ENCODE results near the gene MCTP1.
A peak's percentile ranks its signal among the peaks of the same experiment; 100 is the strongest.

Gene MCTP1

DNA sequence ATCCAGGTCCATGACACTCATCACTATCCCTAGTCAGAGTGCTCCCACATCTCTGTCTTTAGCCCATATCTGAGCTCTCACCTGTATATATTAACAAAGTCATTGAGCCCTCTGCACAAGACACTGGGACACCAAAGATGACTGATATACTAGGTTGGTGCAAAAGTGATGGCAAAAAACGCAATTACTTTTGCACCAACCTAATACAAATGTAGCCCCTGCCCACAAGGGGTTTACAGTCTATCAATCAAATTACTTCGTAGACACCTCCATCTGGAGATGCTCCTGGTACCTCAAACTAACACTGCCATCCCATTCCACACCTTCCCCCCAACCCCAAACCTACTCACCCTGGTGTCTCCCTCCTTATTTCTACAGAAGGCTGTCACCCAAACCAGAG is 194.1 kb downstream of the MCTP1 start:
- Histone ChIP-seq H3K36me3 (replicated peaks; ENCODE audit: low read depth, low read length) (no peaks in the 10 kb centered on the region), H3K27me3 (ENCODE audit: low read depth, low read length) (no peaks in the 10 kb centered on the region), H3K79me2 (ENCODE audit: low read length) (no peaks in the 10 kb centered on the region), H4K20me1 (ENCODE audit: insufficient read depth, low read length) (no peaks in the 10 kb centered on the region), H3K4me1 (ENCODE audit: low read length) (peaks cover 23% of the 10 kb centered on the region), H3K27ac (ENCODE audit: low read length) (no peak overlapping the region), H3K9me3 (ENCODE audit: insufficient read depth, low read length) (no peaks in the 10 kb centered on the region), H3K9ac (ENCODE audit: low read length) (no peak overlapping the region), H3K4me3 (ENCODE audit: low read length) (no peak overlapping the region), H3K4me2 (ENCODE audit: low read length) (no peak overlapping the region), H2AFZ (ENCODE audit: low read depth, low read length) (no peak overlapping the region)
- TF ChIP-seq EZH2phosphoT487 (IDR thresholded peaks at IDR 0.05; ENCODE audit: low read depth) (no peak), CTCF (IDR thresholded peaks at IDR 0.05; ENCODE audit: low read depth, low read length) (no peak)

- Histone ChIP-seq H3K27ac (ENCODE audit: low read length) (peak overlapping the region; percentile 33; the same call in 1 of the 2 replicates), H3K4me2 (ENCODE audit: low read length) (peak overlapping the region; percentile 77), H3K9ac (ENCODE audit: low read length) (peak overlapping the region; percentile 16; the same call in 1 of the 2 replicates)
Observed at GRCh38 chr5:95087816-95088317, 197.0 kb downstream of the MCTP1 start.

DNA sequence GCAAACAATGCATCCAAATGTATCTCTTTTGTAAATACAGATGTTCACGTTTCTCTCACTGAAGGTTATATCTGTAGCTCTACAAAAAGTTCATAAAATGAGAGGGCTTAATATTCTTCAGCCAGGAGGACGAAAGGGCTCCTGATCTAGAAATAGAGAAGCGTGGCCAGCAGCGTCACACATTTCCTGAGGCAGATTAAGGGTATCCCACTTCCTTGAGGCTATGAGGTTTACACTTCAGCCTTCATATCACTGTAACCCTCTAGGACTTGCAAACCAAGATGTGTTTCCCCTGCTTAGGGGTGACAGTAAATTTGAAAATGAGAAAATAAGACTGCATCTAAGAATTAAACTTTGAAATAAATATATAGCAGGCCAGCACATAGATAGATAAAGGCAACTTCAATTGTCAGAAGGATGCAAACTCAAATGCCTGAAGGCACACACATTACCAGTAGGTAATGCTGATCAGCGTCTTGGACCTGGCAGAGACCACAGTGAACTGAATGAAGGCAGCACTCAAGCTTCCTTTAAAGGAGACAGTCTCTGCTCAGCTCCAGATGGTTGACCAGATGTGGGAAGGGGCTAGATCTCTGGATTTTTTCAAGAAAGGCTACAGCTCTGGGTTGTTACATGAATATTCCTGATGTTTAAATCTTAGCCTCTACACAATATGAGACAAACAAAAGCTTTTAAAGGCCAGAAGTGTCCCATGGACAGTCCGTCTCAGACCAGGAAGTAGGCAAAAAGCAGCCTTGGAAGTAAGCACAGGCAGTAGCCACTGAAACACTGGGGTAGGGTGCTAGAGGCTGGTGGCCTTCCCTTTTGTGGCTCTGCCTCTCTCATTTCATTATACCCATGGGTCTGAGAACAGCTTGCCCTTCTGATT is 197.7 kb downstream of the MCTP1 start:
- no peak for TF ChIP-seq EZH2phosphoT487 (IDR thresholded peaks at IDR 0.05; ENCODE audit: low read depth)
- TF ChIP-seq CTCF (IDR thresholded peaks at IDR 0.05; ENCODE audit: low read depth, low read length), result no peak

More at GRCh38 chr5:95087816-95088317, 197.0 kb downstream of the MCTP1 start:
- Histone ChIP-seq H3K4me1 (ENCODE audit: low read length) (peaks cover 23% of the 10 kb centered on the region), H3K4me3 (ENCODE audit: low read length) (peak overlapping the region; percentile 47), H3K27me3 (ENCODE audit: low read depth, low read length) (no peaks in the 10 kb centered on the region), H3K79me2 (ENCODE audit: low read length) (no peaks in the 10 kb centered on the region), H2AFZ (ENCODE audit: low read depth, low read length) (peak overlapping the region; percentile 71; the same call in 1 of the 2 replicates), H3K9me3 (ENCODE audit: insufficient read depth, low read length) (no peaks in the 10 kb centered on the region), H3K36me3 (replicated peaks; ENCODE audit: low read depth, low read length) (no peaks in the 10 kb centered on the region), H4K20me1 (ENCODE audit: insufficient read depth, low read length) (no peaks in the 10 kb centered on the region)
- TF ChIP-seq CTCF (IDR thresholded peaks at IDR 0.05; ENCODE audit: low read depth, low read length) (no peak), EZH2phosphoT487 (IDR thresholded peaks at IDR 0.05; ENCODE audit: low read depth) (no peak)

DNA sequence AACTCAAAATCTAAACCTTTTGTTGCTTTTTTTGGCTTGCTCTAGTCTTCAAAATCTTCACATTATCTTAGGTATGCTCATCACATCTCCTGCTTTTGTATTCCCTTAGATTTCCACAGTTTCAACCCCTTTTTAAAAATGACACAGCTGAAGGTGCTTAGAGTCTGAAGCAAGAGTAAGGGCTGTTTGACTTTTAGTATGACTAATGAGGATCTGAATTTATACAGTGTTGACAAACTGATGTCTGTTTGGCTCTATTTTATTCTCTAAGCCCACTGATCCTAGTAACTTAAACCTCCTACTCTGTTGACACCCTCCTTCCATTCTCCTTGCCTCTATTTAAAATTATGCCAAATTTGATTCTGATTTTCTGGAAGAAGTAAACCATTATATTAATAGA is 200.1 kb downstream of the MCTP1 start:
- TF ChIP-seq EZH2phosphoT487 (IDR thresholded peaks at IDR 0.05; ENCODE audit: low read depth), result no peak
- no peak for TF ChIP-seq CTCF (IDR thresholded peaks at IDR 0.05; ENCODE audit: low read depth, low read length)
- Histone ChIP-seq H3K4me1 (ENCODE audit: low read length) (peaks cover 33% of the 10 kb centered on the region), H3K4me2 (ENCODE audit: low read length) (no peak overlapping the region), H2AFZ (ENCODE audit: low read depth, low read length) (no peak overlapping the region), H3K4me3 (ENCODE audit: low read length) (no peak overlapping the region), H3K27me3 (ENCODE audit: low read depth, low read length) (no peaks in the 10 kb centered on the region), H3K9ac (ENCODE audit: low read length) (no peak overlapping the region), H4K20me1 (ENCODE audit: insufficient read depth, low read length) (no peaks in the 10 kb centered on the region), H3K36me3 (replicated peaks; ENCODE audit: low read depth, low read length) (no peaks in the 10 kb centered on the region), H3K27ac (ENCODE audit: low read length) (no peak overlapping the region), H3K79me2 (ENCODE audit: low read length) (no peaks in the 10 kb centered on the region), H3K9me3 (ENCODE audit: insufficient read depth, low read length) (no peaks in the 10 kb centered on the region)

More for the DNA sequence above, 197.7 kb downstream of the MCTP1 start:
- H3K4me1 ChIP-seq (ENCODE audit: low read length), result peaks cover 23% of the 10 kb centered on the region
- H4K20me1 ChIP-seq (ENCODE audit: insufficient read depth, low read length), result no peaks in the 10 kb centered on the region
- peak overlapping the region; percentile 71 for H2AFZ ChIP-seq (ENCODE audit: low read depth, low read length)
- no peaks in the 10 kb centered on the region for H3K27me3 ChIP-seq (ENCODE audit: low read depth, low read length)
- H3K9ac ChIP-seq (ENCODE audit: low read length), result peak overlapping the region; percentile 16; the same call in 1 of the 2 replicates
- no peaks in the 10 kb centered on the region for H3K79me2 ChIP-seq (ENCODE audit: low read length)
- H3K27ac ChIP-seq (ENCODE audit: low read length), result peak overlapping the region; percentile 33; the same call in 1 of the 2 replicates
- H3K4me3 ChIP-seq (ENCODE audit: low read length), result peak overlapping the region; percentile 47
- no peaks in the 10 kb centered on the region for H3K9me3 ChIP-seq (ENCODE audit: insufficient read depth, low read length)
- peak overlapping the region; percentile 77 for H3K4me2 ChIP-seq (ENCODE audit: low read length)
- no peaks in the 10 kb centered on the region for H3K36me3 ChIP-seq (replicated peaks; ENCODE audit: low read depth, low read length)

Measured in OCI-LY3 (cell line).